ENCODE results near the gene UBASH3B.

The UBASH3B gene

GRCh38 chr11:122664188-122664587 is 8.7 kb downstream of the UBASH3B start:
- no peak for DNase-seq (ENCODE audit: low spot score)
- in situ Hi-C loops (cut with MboI; ENCODE audit: low sequenced_read_pairs, unreplicated experiment): no loop called here
- no peak for TF ChIP-seq CTCF (IDR thresholded peaks at IDR 0.05; ENCODE audit: borderline replicate concordance, control extremely low read depth, extremely low read depth, insufficient read depth, missing control alignments)

GRCh38 chr11:122665861-122666260 is 10.3 kb downstream of the UBASH3B start:
- DNase-seq (ENCODE audit: low spot score): no peak
- in situ Hi-C loops (cut with MboI; ENCODE audit: low sequenced_read_pairs, unreplicated experiment): no loop called here
- no peak for TF ChIP-seq CTCF (IDR thresholded peaks at IDR 0.05; ENCODE audit: borderline replicate concordance, control extremely low read depth, extremely low read depth, insufficient read depth, missing control alignments)

- TF ChIP-seq CTCF (IDR thresholded peaks at IDR 0.05; ENCODE audit: borderline replicate concordance, control extremely low read depth, extremely low read depth, insufficient read depth, missing control alignments): no peak
- DNase-seq (ENCODE audit: low spot score): no peak
- in situ Hi-C loops (cut with MboI; ENCODE audit: low sequenced_read_pairs, unreplicated experiment): no loop called here
These were observed 11.2 kb downstream of the UBASH3B start for GRCh38 chr11:122666743-122667142.

GRCh38 chr11:122668562-122669090 is 13.1 kb downstream of the UBASH3B start:
- in situ Hi-C loops (cut with MboI; ENCODE audit: low sequenced_read_pairs, unreplicated experiment): no loop called here
- DNase-seq (ENCODE audit: low spot score): no peak
- no peak for TF ChIP-seq CTCF (IDR thresholded peaks at IDR 0.05; ENCODE audit: borderline replicate concordance, control extremely low read depth, extremely low read depth, insufficient read depth, missing control alignments)

- no peak for DNase-seq (ENCODE audit: low spot score)
- no peak for TF ChIP-seq CTCF (IDR thresholded peaks at IDR 0.05; ENCODE audit: borderline replicate concordance, control extremely low read depth, extremely low read depth, insufficient read depth, missing control alignments)
- in situ Hi-C loops (cut with MboI; ENCODE audit: low sequenced_read_pairs, unreplicated experiment): no loop called here
These were observed 14.6 kb downstream of the UBASH3B start for GRCh38 chr11:122670131-122670530.

- no peak for DNase-seq (ENCODE audit: low spot score)
- in situ Hi-C loops (cut with MboI; ENCODE audit: low sequenced_read_pairs, unreplicated experiment): no loop called here
- no peak for TF ChIP-seq CTCF (IDR thresholded peaks at IDR 0.05; ENCODE audit: borderline replicate concordance, control extremely low read depth, extremely low read depth, insufficient read depth, missing control alignments)
These were observed 15.9 kb downstream of the UBASH3B start for GRCh38 chr11:122671400-122671891.

Data from GM13976 (cell line).